Right lobe of liver (tissue), 6 donors: ENCODE data around the gene PAK5. TPM values are rescaled to one million over a fixed set of nuclear protein-coding genes. Genes with fewer than 3 reads are reported as not detected.

Experiments
- ATAC-seq, 4 donors: fragments of 200-7000 bp; cut with Tn5 transposase; one replicate each; pipeline ENCODE4 v1.9.1; 2020; ENCODE audit warnings: mild to moderate bottlenecking in 4 of 4, moderate library complexity in 4 of 4
- DNase-seq, 3 donors: peaks; one replicate each; pipeline ENCODE4 v3.0.0-alpha.2; 2020
- H3K27ac ChIP-seq, 3 donors: fragments of 200-600 bp; one replicate each; pipeline ENCODE4 v1.8.0; 2022
- H3K27me3 ChIP-seq, 2 donors: fragments of 200-600 bp; one replicate each; pipeline ENCODE4 v1.8.0; 2022
- H3K36me3 ChIP-seq, 4 donors: fragments of 200-600 bp; sonication (generic) in 1 of 4; one replicate each; pipeline versions ENCODE4 v1.5.1 to v1.8.0; 2017 to 2022; ENCODE audit warnings: control low read depth in 1 of 4
- H3K4me1 ChIP-seq, 4 donors: fragments of 200-600 bp; sonication (generic) in 1 of 4; one replicate each; pipeline versions ENCODE4 v1.5.1 to v1.8.0; 2017 to 2022; ENCODE audit warnings: control low read depth in 1 of 4
- H3K4me3 ChIP-seq, 3 donors: fragments of 200-600 bp; one replicate each; pipeline ENCODE4 v1.8.0; 2022
- H3K9me3 ChIP-seq, 4 donors: fragments of 200-600 bp; sonication (generic) in 1 of 4; one replicate each; pipeline versions ENCODE4 v1.5.1 to v1.8.0; 2017 to 2022; ENCODE audit warnings: control low read depth in 1 of 4
- CTCF ChIP-seq, 4 donors: fragments of 200-600 bp in 3 of 4; fragments of 450-650 bp in 1 of 4; IDR thresholded peaks; one replicate each; pipeline versions ENCODE4 v1.5.1 to v1.8.0; 2016 to 2022; ENCODE audit warnings: antibody characterized with exemption in 4 of 4, mild to moderate bottlenecking in 2 of 4
- POLR2A ChIP-seq: fragments of 450-650 bp; IDR thresholded peaks from one replicate; pipeline ENCODE4 v1.6.1; 2017; ENCODE audit warnings: antibody characterized with exemption, mild to moderate bottlenecking
- WGBS: methylation state at CpG from one replicate; pipeline ENCODE4 v1.1.6; 2018; ENCODE audit warnings: low coverage, low lambda C conversion rate; ENCODE audit not compliant: insufficient coverage; ENCODE audit errors: missing lambda C conversion rate; 5-methylcytosine and 5-hydroxymethylcytosine counted together
- intact Hi-C, 2 donors: fragments of 100-400 bp; cut with DNase I; formaldehyde crosslinking; loops; one replicate each; pipeline versions ENCODE4 v1.11.2 to v1.14.1; 2022
- total RNA-seq, 6 experiments: library from RNA; depleted of rRNA in 2 of 6; stranded (reverse); fragments of >200 nt in 2 of 6; fragmentation: NEBNext Ultra II Directional in 3 of 6; extraction: Animal tissue kit (Norgen Biotek cat#: 25700) in 3 of 6; gene quantifications; one replicate each; pipeline versions ENCODE4 v1.1.0 to v1.2.4, GENCODE V29; 2016 to 2023
- donor health status: DM: no; HTN: yes; CAD: no.
- donor health status: DM: no; HTN: no; CAD: no.
- donor health status: DM: no; HTN: no; CAD: no.
- donor health status: DM: no; HTN: yes; CAD: no.
- donor health status: DM: no; HTN: yes; CAD: no.

The PAK5 gene
- total RNA-seq, 6 experiments from 2014 or later, result 0.05 to 0.07 TPM; not detected in 4

GRCh38 chr20:9506964-9507369 is 331.9 kb downstream of the PAK5 start:
- H3K27me3 ChIP-seq, result peaks cover 5 to 22% of the 10 kb centered on the region in 2 donors
- WGBS, result 2% methylated on average over 30 of the region's 31 CpGs
- no peak overlapping the region for H3K4me3 ChIP-seq
- H3K9me3 ChIP-seq, result no peaks in the 10 kb centered on the region
- no peaks in the 10 kb centered on the region for H3K4me1 ChIP-seq
- intact Hi-C loops, result no loop called here
- peak in 1 of 4 donors; percentile 13 for ATAC-seq
- TF ChIP-seq CTCF (IDR thresholded peaks at IDR 0.05) (no peak), POLR2A (no peak)
- H3K27ac ChIP-seq, result no peak overlapping the region
- H3K36me3 ChIP-seq, result no peaks in the 10 kb centered on the region
- no peak for DNase-seq

GRCh38 chr20:9506280-9506821 is 332.5 kb downstream of the PAK5 start:
- Histone ChIP-seq H3K4me1 (no peaks in the 10 kb centered on the region), H3K4me3 (no peak overlapping the region), H3K27me3 (peaks cover 0 to 20% of the 10 kb centered on the region in 2 donors), H3K36me3 (no peaks in the 10 kb centered on the region), H3K9me3 (no peaks in the 10 kb centered on the region), H3K27ac (no peak overlapping the region)
- TF ChIP-seq POLR2A (no peak), CTCF (IDR thresholded peaks at IDR 0.05) (no peak)
- ATAC-seq (no peak), DNase-seq (no peak)
- intact Hi-C loops, result no loop called here
- 5% methylated on average over 11 of the region's 34 CpGs for WGBS

- no peaks in the 10 kb centered on the region for H3K36me3 ChIP-seq
- no peak overlapping the region for H3K27ac ChIP-seq
- ATAC-seq (no peak), DNase-seq (no peak)
- TF ChIP-seq POLR2A (no peak), CTCF (IDR thresholded peaks at IDR 0.05) (no peak)
- H3K4me3 ChIP-seq, result no peak overlapping the region
- no peaks in the 10 kb centered on the region for H3K4me1 ChIP-seq
- H3K9me3 ChIP-seq, result no peaks in the 10 kb centered on the region
- intact Hi-C loops, result no loop called here
- 23% methylated on average over 9 of the region's 9 CpGs for WGBS
- peaks cover 0 to 19% of the 10 kb centered on the region in 2 donors for H3K27me3 ChIP-seq
Observed at GRCh38 chr20:9503526-9504245, 335.2 kb downstream of the PAK5 start.

GRCh38 chr20:9501473-9501872 is 337.4 kb downstream of the PAK5 start:
- no peaks in the 10 kb centered on the region for H3K9me3 ChIP-seq
- H3K36me3 ChIP-seq, result no peaks in the 10 kb centered on the region
- H3K4me3 ChIP-seq, result no peak overlapping the region
- peaks cover 0 to 8% of the 10 kb centered on the region in 2 donors for H3K27me3 ChIP-seq
- TF ChIP-seq CTCF (IDR thresholded peaks at IDR 0.05) (no peak), POLR2A (no peak)
- DNase-seq, result no peak
- WGBS, result 36% methylated on average over 2 of the region's 2 CpGs
- no peak for ATAC-seq
- H3K4me1 ChIP-seq, result no peaks in the 10 kb centered on the region
- intact Hi-C loops, result no loop called here
- H3K27ac ChIP-seq, result no peak overlapping the region
